GM21381 (cell line): ENCODE results near the gene GABBR2.

ENCODE experiments used
- ATAC-seq: cut with Tn5 transposase; IDR thresholded peaks from one replicate; pipeline ENCODE4 v1.9.1; 2021; ENCODE audit warnings: mild to moderate bottlenecking, moderate library complexity; ENCODE audit not compliant: unreplicated experiment

GABBR2 gene

GRCh38 chr9:98550206-98550820 is 158.4 kb downstream of the GABBR2 start:
- ATAC-seq, result no peak

- ATAC-seq, result no peak
These were observed 159.3 kb downstream of the GABBR2 start for GRCh38 chr9:98549401-98549800.

GRCh38 chr9:98547606-98548005 is 161.1 kb downstream of the GABBR2 start:
- no peak for ATAC-seq

GRCh38 chr9:98545021-98545420 is 163.7 kb downstream of the GABBR2 start:
- no peak for ATAC-seq

GRCh38 chr9:98541684-98542230 is 167.0 kb downstream of the GABBR2 start:
- no peak for ATAC-seq

- ATAC-seq, result no peak
These were observed 168.3 kb downstream of the GABBR2 start for GRCh38 chr9:98540476-98540875.

GRCh38 chr9:98539954-98540353 is 168.8 kb downstream of the GABBR2 start:
- no peak for ATAC-seq

GRCh38 chr9:98538626-98539031 is 170.1 kb downstream of the GABBR2 start:
- ATAC-seq, result no peak

GRCh38 chr9:98538203-98538602 is 170.5 kb downstream of the GABBR2 start:
- ATAC-seq, result no peak

- no peak for ATAC-seq
These were observed 172.1 kb downstream of the GABBR2 start for GRCh38 chr9:98536542-98537173.

GRCh38 chr9:98533866-98534265 is 174.9 kb downstream of the GABBR2 start:
- ATAC-seq, result no peak

GRCh38 chr9:98533132-98533531 is 175.6 kb downstream of the GABBR2 start:
- no peak for ATAC-seq

GRCh38 chr9:98532574-98532973 is 176.2 kb downstream of the GABBR2 start:
- ATAC-seq, result no peak

- no peak for ATAC-seq
These were observed 176.6 kb downstream of the GABBR2 start for GRCh38 chr9:98532147-98532546.

GRCh38 chr9:98530806-98531386 is 177.8 kb downstream of the GABBR2 start:
- ATAC-seq, result no peak

GRCh38 chr9:98530275-98530674 is 178.5 kb downstream of the GABBR2 start:
- ATAC-seq, result no peak

- no peak for ATAC-seq
These were observed 178.9 kb downstream of the GABBR2 start for GRCh38 chr9:98529841-98530240.

GRCh38 chr9:98523231-98523901 is 185.4 kb downstream of the GABBR2 start:
- ATAC-seq, result no peak

GRCh38 chr9:98522487-98522886 is 186.2 kb downstream of the GABBR2 start:
- ATAC-seq, result no peak

GRCh38 chr9:98521141-98521540 is 187.6 kb downstream of the GABBR2 start:
- no peak for ATAC-seq

- no peak for ATAC-seq
These were observed 188.3 kb downstream of the GABBR2 start for GRCh38 chr9:98520221-98520960.
